GM19238 (cell line): Measurements from ENCODE around the gene ADAM19.

ENCODE experiments used
- DNase-seq: peaks from one replicate; pipeline ENCODE4 v3.0.0; 2011; ENCODE audit warnings: low spot score; ENCODE audit not compliant: insufficient read length

The ADAM19 gene, protein sequence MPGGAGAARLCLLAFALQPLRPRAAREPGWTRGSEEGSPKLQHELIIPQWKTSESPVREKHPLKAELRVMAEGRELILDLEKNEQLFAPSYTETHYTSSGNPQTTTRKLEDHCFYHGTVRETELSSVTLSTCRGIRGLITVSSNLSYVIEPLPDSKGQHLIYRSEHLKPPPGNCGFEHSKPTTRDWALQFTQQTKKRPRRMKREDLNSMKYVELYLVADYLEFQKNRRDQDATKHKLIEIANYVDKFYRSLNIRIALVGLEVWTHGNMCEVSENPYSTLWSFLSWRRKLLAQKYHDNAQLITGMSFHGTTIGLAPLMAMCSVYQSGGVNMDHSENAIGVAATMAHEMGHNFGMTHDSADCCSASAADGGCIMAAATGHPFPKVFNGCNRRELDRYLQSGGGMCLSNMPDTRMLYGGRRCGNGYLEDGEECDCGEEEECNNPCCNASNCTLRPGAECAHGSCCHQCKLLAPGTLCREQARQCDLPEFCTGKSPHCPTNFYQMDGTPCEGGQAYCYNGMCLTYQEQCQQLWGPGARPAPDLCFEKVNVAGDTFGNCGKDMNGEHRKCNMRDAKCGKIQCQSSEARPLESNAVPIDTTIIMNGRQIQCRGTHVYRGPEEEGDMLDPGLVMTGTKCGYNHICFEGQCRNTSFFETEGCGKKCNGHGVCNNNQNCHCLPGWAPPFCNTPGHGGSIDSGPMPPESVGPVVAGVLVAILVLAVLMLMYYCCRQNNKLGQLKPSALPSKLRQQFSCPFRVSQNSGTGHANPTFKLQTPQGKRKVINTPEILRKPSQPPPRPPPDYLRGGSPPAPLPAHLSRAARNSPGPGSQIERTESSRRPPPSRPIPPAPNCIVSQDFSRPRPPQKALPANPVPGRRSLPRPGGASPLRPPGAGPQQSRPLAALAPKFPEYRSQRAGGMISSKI

DNA sequence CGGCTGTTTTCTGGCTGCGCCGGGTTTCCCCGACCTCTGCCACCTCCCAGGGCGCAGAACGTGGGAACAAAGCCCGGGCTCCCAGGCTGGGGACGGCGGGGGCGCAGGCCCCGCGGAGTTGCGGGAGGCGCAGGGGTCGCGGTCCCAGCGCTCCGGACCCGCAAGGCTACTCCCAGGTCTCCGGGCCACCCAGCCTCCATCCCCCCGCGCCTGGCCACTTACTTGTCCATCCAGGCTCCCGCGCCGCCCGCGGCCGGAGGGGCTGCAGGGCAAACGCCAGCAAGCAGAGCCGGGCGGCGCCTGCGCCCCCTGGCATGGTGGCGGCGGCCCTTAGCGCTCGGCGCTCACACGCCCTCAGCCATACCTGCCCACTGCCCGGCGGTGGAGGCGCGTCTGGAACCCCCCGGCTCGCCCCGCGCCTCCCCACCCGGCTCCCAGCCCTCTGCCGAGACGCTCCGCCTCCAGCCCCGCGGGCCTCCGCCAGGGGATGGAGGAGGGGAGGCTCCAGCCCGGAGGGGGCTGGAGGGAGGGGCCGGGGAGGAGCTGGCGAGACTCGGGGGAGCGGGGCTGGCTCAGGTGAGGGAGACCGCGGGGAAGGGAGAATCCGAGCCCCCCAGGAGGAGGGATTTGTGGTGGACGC is at the start of gene ADAM19:
Gene ADAM19 (minus strand): TSS at position 395 of the 640 bp plus-strand sequence. CDS start 79 bp downstream, at position 316.
- no peak for DNase-seq

DNA sequence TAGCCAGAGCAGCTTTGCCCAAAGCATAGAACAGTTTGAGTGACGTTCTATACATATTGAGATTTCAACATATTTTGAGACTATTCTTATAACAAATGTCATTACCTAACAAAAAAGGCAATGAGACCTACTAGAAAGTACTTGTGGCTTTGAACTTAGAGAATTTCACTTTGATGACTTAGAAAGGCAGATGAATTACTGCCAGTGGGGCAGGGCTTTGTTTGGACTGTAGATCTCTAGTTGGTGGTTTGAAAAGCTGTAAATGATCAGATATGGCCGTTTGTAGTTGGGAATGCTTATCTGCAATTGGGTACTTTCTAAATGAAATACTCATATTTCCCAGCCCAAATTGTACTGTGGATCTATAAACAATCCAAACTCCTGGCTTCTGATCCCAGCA is 48.6 kb upstream of the ADAM19 start:
- DNase-seq: no peak

DNA sequence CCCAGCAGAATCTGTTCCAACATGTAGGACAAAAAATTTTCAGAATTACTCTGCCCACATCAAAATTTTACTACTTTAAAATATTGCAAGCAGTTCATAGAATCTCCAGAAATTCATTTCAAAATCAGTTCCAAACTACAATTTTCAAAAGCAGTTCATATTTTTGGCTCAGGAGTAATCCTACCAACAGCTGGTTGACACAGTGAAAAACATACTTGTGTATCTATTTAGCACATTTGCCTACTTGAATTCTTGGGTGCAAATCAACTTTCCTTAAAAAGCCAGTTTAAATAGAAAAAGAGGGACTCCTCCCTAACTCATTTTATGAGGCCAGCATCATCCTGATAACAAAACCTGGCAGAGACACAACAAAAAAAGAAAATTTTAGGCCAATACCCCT is 45.2 kb upstream of the ADAM19 start:
- no peak for DNase-seq

DNA sequence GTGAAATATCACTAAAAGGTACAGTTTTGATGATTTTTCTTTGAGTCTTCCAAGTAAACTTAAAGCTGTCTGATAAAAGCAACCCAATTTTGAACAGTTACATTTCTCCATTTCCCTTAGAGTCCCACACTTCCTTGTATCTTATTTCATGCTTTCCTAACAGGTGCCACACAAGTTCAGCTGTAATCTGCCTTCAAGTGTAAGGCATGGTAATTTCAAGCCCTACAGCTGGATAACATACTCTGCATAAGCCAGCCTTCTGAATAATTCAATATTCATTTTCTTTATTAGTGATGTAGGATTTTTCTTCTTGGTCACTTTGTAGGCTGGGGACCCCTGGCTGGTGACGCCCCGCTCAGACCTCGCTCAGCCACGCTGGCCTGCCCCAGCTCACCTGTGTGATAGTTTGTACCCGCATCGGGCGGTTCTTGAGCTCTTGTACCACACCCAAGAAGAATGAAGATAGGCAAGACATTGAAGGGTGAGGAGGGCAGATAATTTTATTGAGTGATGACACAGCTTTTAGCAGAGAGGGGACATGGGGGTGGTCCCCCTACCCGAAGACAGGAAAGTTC is 42.7 kb upstream of the ADAM19 start:
- DNase-seq: no peak

DNA sequence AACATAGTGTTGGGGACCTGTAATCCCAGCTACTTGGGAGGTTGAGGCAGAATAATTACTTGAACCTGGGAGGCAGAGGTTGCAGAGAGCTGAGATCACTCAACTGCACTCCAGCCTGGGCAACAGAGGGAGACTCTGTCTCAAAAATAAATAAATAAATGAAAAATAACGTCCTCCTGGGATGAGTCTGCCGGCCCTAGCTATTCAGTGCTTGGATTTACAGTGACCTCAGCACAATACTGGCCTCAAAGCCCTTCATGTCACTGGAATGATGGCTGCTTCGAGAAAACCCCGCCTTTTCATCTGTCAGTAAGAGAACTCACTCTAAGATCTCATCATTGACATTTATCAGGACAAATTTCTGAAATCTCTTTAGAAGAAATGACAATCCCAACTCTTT is 41.2 kb upstream of the ADAM19 start:
- no peak for DNase-seq

DNA sequence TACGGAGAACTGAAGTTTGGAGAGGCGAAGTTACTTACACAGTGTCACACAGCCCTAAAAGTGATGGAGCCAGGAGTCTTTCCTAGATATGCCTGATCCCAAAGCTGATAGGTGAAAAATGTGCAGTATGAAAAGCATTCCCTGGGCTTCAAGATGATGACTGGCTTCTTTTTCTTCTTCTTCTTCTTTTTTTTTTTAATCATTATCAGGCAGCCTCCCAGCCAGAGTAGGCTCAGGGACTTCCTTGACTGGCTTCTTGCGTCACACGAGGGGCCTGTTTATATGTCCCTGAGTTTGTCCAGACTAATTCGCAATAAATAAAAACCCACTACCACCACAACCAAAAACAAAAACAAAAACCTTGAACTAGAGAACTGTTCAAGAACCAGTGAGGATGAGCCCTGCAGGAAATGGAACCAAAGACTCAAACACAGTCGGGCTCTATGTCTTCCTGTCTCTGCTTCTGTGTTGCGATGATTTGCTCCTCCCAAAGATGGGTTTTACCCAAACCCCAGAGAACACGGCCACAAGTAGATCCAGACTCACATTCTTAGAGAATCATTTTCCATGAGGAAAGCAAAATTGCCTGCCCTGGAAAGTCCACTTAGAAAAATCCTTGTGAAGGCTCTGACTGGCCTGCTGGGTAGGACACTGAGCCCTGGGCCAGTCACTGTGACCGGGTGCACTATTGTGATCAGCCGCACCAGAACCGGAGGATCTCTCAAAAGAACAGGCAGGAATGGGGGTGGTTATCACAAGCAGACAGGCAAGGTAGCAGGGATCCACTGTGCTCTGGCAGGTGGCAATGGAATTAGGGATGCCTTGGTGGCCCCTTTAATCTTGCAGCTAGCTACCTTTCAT is 38.0 kb upstream of the ADAM19 start:
- DNase-seq: no peak

DNA sequence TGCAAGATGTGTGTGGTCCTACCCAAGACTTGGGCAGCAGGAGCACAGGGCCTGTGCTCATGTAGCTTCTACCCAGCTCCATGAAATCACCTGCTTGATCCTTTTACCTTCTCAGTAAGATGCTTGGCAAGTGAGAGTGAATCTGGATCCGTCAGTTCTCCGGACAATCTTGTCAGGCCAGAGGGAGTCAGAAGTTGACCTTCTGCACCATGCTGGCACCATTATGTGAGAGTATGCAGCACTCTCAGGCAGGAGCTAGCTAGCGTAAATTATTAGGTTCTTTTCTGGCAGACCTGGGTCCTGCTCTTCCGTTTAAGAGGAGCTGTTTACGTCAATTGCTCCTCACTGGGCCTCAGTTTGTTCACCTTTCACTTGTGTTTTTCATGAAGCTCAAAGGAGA is 37.0 kb upstream of the ADAM19 start:
- no peak for DNase-seq

DNA sequence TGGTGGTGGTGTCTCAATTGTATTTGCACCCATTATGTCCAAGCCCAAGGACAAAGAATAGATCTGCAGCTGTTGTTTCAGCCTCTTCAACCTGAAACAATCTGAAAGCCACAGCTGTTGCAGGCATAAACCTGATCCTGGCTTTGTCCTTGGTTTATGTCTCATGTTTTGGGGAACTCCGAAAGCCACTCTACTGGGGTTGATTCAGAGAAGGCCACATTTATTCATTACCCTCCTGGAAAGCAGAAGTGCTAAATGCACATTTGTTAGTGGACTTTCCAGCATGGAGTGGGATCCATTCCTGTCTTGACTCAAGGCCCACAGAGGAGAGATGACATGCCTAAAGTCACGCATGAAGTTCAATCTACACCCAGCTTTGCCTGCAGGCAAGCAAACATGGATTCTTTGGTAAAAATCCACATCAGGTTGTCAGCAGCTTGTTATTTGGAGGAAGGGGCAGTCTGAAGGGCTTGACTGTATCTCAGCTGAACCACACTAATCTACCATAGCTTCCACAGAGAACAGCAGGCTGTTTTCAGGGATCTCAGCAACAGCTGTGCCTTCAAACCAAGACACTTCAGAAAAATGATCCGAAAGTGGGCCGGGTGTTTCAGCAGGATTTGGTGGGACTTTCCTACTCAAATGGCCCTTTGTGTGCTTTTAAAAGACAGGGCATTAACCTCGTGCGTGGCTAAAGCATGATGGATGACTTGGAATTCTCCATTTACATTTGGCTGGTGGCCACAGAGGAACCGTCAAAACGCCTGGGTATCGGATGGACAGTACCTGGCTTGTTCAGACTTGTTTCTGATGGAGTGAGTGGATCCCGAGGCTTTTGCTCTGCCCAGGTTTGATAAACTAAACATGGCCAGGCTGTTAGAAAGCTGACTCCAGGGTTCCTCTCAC is 36.2 kb upstream of the ADAM19 start:
- no peak for DNase-seq

DNA sequence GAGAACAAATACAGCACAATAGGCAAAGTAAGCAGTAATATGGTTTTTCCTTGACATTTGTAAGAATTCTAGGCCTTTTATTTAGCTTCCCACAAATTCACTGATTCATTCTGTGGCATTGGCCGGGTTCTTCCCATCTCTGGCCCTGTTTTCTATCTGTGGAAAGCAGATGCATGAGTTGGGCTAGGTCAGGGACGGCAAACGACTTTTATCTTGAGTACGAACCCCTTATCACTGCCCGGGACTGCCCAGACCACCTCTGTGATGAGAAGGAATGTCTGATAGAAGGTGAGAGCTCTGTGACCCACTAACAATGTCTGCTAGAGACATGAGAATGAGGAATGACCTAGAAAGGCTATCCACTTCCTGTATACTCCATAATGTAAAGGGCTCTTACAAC is 35.4 kb upstream of the ADAM19 start:
- no peak for DNase-seq

DNA sequence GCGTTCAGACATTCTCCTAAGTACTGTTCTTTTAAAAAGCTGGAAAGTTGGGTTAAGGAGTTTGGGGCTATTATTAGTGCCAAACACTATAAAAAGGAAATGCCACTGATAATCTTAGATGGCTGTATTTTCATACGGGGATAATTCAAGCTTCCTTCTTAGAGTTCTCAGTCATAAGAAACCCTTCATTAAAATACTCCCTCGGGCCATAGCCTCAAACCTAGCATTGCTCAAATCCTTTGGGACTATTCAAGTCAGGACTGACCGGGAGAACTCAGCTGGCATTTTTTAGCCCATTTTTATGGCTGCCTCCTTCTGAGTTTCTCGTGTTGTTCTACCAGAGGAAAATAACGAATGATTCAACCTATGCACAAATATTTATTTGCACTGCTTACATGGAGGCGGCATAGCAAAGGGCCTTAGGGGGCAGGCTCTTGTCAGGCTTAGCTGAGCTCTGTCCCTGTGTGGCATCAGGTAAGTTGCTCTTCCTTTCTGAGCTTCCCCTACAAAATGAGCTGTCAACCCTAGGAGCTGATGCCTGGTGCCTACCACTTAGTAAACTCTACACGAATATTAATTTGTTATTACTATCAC is 33.5 kb upstream of the ADAM19 start:
- no peak for DNase-seq

DNA sequence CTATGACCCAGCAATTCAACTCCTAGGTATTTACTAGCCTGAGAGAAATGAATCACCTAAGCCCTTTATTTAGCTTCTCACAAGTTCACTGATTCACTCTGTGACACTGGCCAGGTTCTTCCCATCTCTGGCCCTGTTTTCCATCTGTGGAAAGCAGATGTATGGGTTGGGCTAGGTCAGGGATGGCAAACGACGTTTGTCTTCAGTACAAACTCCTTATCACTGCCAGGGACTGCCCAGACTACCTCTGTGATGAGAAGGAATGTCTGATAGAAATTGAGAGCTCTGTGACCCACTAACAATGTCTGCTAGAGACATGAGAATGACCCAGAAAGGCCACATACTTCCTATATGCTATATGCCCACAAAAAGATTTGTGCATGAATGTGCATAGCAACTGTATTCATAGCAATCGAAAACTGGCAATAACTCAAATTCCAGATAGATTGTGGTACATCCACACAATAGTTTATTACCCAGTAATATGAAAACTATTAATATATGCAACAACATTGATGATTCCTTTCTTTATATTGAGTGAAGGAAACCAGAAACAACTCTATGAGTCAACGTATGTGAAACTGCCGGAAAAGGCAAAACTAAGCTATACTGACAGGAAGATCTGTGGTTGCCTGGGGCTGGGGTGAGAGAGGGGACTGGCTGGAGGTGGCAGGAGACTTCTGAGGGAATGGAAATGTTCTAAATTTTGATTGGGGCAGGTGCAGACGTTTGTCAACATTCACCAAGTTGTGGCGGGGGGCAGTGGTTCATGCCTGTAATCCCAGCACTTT is 32.0 kb upstream of the ADAM19 start:
- no peak for DNase-seq

DNA sequence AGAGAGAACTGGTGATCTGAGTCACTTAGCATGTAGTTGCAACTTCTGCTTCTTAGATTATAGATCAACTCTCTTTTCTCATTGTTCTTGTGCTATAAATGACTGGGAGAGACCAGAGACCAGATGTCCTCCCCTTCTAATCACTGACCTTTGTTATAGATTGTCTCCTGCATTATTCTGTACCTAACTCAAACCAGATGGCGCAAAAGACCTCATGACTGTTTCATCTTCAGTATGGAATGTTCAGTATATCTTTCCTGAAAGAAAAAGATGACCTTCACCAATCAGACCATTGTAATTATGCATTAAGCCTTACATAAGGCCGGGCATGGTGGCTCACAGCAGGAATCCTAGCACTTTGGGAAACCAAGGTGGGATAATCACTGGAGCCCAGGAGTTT is 30.5 kb upstream of the ADAM19 start:
- DNase-seq: no peak

DNA sequence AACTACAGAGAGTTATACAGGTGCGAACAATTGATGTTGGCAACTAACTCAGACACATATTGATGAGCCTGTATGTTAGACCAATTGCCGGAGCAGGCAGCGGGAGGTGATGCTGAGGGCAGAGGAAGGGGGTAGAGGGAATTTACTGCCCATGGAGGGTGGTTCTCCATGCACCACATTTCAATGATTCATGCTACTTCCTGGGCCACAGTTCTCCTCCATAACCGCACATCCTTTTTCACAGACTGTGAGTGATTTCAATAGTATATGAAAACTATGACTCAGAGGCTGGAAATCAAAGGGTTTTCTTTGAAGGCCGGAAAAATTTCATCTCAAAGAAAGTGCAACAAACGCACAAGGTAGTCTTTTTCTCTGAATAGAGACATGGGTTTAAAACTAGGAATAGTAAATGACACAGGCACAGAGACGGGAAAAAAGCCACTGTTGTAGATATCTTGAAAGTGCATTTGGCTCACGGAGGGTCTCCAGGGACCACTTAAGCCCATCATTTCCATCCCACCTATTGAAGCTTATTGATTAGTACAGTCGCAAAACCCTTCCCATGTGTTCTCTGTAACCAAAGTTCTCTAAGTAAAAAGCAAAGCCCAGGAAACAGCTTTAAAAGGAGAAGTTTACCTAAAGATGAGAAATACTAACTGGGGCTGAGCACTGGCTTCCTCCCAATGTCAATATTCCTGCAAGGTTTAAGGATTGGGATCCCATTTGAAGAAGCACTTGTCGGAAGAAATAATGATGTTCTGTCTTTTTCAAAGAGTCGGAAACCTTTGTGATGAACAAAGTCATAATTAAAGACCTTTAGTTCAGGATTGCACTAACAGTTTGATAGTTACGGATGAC is 28.0 kb upstream of the ADAM19 start:
- DNase-seq: no peak

DNA sequence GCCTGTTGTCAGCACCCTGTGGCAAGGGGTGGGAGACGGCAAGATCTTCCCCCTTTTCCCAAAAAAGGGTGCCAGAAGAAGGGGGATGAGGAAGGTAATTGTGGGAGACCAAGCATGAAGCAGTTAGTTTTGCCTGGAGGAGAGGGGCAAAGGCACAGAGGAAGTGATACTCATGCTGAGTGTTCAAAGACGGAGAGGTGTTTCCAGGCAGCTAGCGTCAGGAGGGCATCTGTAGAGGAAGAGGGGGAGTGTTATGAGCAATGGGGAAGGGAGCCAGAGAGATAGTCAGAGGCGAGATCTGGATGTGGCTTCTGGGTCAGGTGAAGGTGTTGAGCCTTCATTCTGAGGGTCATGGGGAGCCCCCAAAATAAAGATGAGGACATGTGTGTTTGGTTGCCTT is 26.9 kb upstream of the ADAM19 start:
- DNase-seq: no peak

DNA sequence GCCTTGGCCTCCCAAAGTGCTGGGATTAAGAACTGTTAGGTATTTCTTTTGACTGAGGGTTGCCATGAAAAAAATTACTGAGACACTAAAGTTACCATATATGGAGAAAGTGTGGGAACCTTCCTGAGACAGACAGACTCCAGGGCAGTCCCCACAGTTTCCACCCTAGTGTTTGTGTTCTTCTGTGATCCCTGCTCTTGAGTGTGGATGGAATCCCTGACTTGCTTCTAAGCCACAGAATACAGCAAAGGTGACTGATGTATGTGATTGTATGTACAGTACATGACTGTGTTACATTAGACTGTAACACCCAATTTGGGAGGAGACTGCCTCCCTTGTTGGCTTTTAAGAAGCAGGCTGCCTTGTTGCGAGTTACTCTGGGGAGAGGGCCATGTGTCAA is 24.7 kb upstream of the ADAM19 start:
- DNase-seq: no peak

DNA sequence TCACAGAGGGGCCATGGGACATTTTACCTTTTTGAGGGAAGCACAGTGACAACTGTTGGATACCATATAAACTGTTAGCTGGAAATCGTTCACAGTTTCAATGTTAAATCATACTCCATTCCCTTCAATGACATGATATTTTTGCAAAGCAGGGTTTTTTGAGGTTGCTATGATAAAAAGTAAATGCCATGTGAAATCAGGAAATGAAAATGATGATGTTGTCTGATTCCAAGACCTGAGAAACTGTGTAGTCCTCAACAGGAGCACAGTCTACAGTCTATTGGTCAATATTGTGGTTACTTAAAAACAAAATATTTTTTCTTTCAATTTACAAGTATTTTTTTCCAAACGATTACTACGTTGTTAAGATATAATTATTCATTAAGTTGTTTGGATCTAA is 24.0 kb upstream of the ADAM19 start:
- DNase-seq: no peak

DNA sequence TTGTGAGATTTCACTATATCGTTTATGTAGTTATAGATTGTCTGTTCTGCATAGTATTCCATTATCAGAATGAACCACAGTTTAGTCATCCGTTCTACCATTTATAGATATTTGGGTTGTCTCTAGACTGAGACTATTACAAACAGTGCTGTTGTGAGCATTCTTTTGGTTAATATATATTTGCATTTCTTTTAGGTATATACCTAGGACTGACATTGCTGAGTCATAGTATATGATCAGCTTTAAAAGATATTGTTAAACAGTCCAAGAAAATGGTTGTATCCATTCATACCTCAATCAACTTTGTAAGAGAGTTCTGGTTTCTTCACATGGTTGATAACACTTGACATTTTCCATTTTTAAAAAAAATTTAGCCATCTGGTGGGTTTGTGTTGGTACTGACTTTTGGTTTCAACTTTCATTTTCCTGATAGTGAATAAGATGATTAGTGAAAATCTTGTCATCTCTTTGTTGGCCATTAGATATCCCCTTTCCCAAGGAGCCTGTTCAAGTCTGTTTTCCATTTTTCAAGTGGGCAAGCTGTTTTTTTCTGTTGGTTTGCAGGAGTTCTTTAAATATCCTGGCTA is 22.9 kb upstream of the ADAM19 start:
- no peak for DNase-seq
